ENCODE results near the gene LIN52. TPM values are rescaled to one million over a fixed set of nuclear protein-coding genes. Genes with fewer than 3 reads are reported as not detected.
A peak's percentile ranks its signal among the peaks of the same experiment; 100 is the strongest.

LIN52 gene
- total and polyA plus RNA-seq, 2 of the 13 experiments (the other 11 are each of a cell fraction or from before 2014, with no cell fraction given): 11.4 to 23.3 TPM

- TF ChIP-seq ZNF766 (CRISPR knock-in tag; IDR thresholded peaks at IDR 0.05; ENCODE audit: borderline replicate concordance) (no peak), DRAP1 (CRISPR knock-in tag; IDR thresholded peaks at IDR 0.05) (no peak), MXD3 (CRISPR knock-in tag; IDR thresholded peaks at IDR 0.05) (no peak), DMAP1 (CRISPR knock-in tag; IDR thresholded peaks at IDR 0.05) (no peak), AKAP8 (CRISPR knock-in tag; IDR thresholded peaks at IDR 0.05) (no peak), POLR2AphosphoS5 (IDR thresholded peaks at IDR 0.05; ENCODE audit: low read depth, low read length) (no peak), NR3C1 (CRISPR knock-in tag; IDR thresholded peaks at IDR 0.05) (no peak), ZNF768 (CRISPR knock-in tag; IDR thresholded peaks at IDR 0.05) (no peak), BATF2 (CRISPR knock-in tag; IDR thresholded peaks at IDR 0.05) (no peak), HOXA5 (CRISPR knock-in tag; IDR thresholded peaks at IDR 0.05) (0 out of 2 replicates have a peak, but pooled peaks have one; percentile 41), ZNF251 (CRISPR knock-in tag; IDR thresholded peaks at IDR 0.05) (no peak), ZNF577 (CRISPR knock-in tag; IDR thresholded peaks at IDR 0.05; ENCODE audit: borderline replicate concordance, low read depth) (no peak), ZFAT (CRISPR knock-in tag; conservative IDR thresholded peaks at IDR 0.05) (no peak), KDM3A (CRISPR knock-in tag; IDR thresholded peaks at IDR 0.05; ENCODE audit: low read depth) (no peak), MAZ (IDR thresholded peaks at IDR 0.05; ENCODE audit: borderline replicate concordance, low read depth, low read length) (no peak), MAZ (CRISPR knock-in tag; IDR thresholded peaks at IDR 0.05; ENCODE audit: low read depth) (no peak), MYNN (CRISPR knock-in tag; IDR thresholded peaks at IDR 0.05; ENCODE audit: low read depth) (0 out of 2 replicates have a peak, but pooled peaks have one; percentile 5), ARNTL (CRISPR knock-in tag; IDR thresholded peaks at IDR 0.05) (peak; percentile 5; the same call in 1 of the 2 replicates), DBP (CRISPR knock-in tag; IDR thresholded peaks at IDR 0.05; ENCODE audit: not compliant biosample characterization) (peak; percentile 13), XBP1 (CRISPR knock-in tag; IDR thresholded peaks at IDR 0.05) (no peak), STAT6 (CRISPR knock-in tag; IDR thresholded peaks at IDR 0.05; ENCODE audit: borderline replicate concordance) (0 out of 2 replicates have a peak, but pooled peaks have one; percentile 66), XRCC5 (optimal IDR thresholded peaks at IDR 0.05; ENCODE audit: low read length) (no peak), THRA (CRISPR knock-in tag; IDR thresholded peaks at IDR 0.05; ENCODE audit: borderline replicate concordance) (no peak), SUZ12 (IDR thresholded peaks at IDR 0.05; ENCODE audit: low read depth, low read length) (no peak), RAD21 (CRISPR knock-in tag; IDR thresholded peaks at IDR 0.05) (no peak), IRF2 (CRISPR knock-in tag; IDR thresholded peaks at IDR 0.05) (0 out of 2 replicates have a peak, but pooled peaks have one; percentile 7)
Observed at GRCh38 chr14:74085047-74085637, 386 bp downstream of the LIN52 start (continued).

Measured in HepG2 (cell line).